Measurements from ENCODE around the gene SERPINB2. TPM values are rescaled to one million over a fixed set of nuclear protein-coding genes. Genes with fewer than 3 reads are reported as not detected.

The SERPINB2 gene
- polyA plus RNA-seq, 1 donor (not counting 4 experiments of a cell fraction or from before 2014, with no cell fraction given) = 733 TPM

DNA sequence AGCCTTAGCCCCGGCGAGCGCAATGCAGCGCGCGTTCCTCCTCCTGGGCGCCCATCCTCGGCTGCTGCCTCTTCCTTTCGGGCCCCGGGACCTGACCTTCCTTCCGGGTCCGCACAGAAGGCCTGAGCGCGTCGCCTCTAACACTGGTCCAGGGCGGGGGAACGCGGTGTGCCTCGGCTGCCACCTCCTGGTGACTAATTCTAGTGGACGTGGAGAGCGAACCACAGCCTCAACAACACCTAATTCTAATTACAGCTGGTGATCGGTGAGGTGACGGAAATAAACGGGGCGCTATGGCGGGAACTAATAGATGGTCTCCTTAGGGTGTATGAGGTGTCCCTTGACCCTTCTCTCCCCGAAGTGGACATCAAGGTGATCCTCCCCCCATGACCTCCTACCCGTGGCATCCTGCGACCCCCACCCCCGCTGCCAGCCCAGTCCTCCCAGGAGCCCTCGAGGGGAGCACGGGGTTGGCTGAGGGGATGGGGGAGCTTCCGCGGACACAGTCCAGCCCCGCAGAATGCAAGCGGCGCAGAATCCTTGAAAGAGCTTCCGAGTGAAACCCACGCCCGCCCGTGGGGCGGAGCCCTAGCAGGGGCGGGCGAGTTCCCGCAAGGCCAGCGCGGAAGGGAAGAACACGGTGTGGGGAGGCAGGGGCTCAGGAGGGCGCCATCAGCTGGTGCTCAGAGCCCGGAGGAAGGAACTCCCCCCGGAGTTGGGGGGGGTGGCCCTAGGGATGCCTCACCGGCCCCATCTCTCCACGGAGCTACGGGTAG lies 48.8 kb downstream of the SERPINB2 start:
- dilution Hi-C loops (cut with MboI; ENCODE audit: extremely low pct_ligation_motif_present, low sequenced_read_pairs) = no loop called here
- no peaks in the 10 kb centered on the region for H3K27me3 ChIP-seq (ENCODE audit: control insufficient read depth, extremely low read depth, insufficient read depth, low read length)
- no peak for TF ChIP-seq EZH2 (IDR thresholded peaks at IDR 0.05; ENCODE audit: low read length)
- TF ChIP-seq, protein P1, sequence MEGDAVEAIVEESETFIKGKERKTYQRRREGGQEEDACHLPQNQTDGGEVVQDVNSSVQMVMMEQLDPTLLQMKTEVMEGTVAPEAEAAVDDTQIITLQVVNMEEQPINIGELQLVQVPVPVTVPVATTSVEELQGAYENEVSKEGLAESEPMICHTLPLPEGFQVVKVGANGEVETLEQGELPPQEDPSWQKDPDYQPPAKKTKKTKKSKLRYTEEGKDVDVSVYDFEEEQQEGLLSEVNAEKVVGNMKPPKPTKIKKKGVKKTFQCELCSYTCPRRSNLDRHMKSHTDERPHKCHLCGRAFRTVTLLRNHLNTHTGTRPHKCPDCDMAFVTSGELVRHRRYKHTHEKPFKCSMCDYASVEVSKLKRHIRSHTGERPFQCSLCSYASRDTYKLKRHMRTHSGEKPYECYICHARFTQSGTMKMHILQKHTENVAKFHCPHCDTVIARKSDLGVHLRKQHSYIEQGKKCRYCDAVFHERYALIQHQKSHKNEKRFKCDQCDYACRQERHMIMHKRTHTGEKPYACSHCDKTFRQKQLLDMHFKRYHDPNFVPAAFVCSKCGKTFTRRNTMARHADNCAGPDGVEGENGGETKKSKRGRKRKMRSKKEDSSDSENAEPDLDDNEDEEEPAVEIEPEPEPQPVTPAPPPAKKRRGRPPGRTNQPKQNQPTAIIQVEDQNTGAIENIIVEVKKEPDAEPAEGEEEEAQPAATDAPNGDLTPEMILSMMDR (optimal IDR thresholded peaks at IDR 0.05 in 1 of 3, IDR thresholded peaks at IDR 0.05 in 1 of 3, conservative IDR thresholded peaks at IDR 0.05 in 1 of 3; ENCODE audit: extremely low read depth in 1 of 3, insufficient read depth in 2 of 3, low read length in 3 of 3) = peak; percentile 70 to 95 (median 85)
- H2AFZ ChIP-seq (ENCODE audit: control insufficient read depth, low read length) = peak overlapping the region; percentile 98
- H3K4me2 ChIP-seq (ENCODE audit: control insufficient read depth, extremely low read depth, insufficient read depth, low read depth, low read length) = peak overlapping the region; percentile 95
- H3K9me1 ChIP-seq (ENCODE audit: control insufficient read depth, extremely low read depth, insufficient read depth, low read length) = no peaks in the 10 kb centered on the region
- peak overlapping the region; percentile 58 to 77 (median 74) for H3K4me3 ChIP-seq (ENCODE audit: control insufficient read depth in 2 of 3, extremely low read depth in 1 of 3, insufficient read depth in 2 of 3, low read depth in 1 of 3, low read length in 3 of 3)
- peak overlapping the region; percentile 69 for H3K9ac ChIP-seq (ENCODE audit: control insufficient read depth, extremely low read depth, insufficient read depth, low read length)
- H3K27ac ChIP-seq (ENCODE audit: control insufficient read depth, insufficient read depth, low read length) = no peak overlapping the region
- DNase-seq (ENCODE audit: low read depth, low spot score) (peak; percentile 15), FAIRE-seq (peak; percentile 82)
- H3K4me1 ChIP-seq (ENCODE audit: control insufficient read depth, extremely low read depth, insufficient read depth, low read length) = peaks cover 8% of the 10 kb centered on the region
- H4K20me1 ChIP-seq (ENCODE audit: control insufficient read depth, extremely low read depth, insufficient read depth, low read length) = no peaks in the 10 kb centered on the region
- H3K9me3 ChIP-seq (ENCODE audit: control insufficient read depth, low read depth, low read length) = no peaks in the 10 kb centered on the region
- no peaks in the 10 kb centered on the region for H3K36me3 ChIP-seq (ENCODE audit: control insufficient read depth in 2 of 2, extremely low read depth in 1 of 2, insufficient read depth in 2 of 2, low read length in 2 of 2)
- no peaks in the 10 kb centered on the region for H3K79me2 ChIP-seq (ENCODE audit: control insufficient read depth, insufficient read depth, low read length)

GRCh38 chr18:63936932-63937393 lies 49.5 kb downstream of the SERPINB2 start:
- H3K9ac ChIP-seq (ENCODE audit: control insufficient read depth, extremely low read depth, insufficient read depth, low read length) = peak overlapping the region; percentile 69
- TF ChIP-seq, protein P1 (optimal IDR thresholded peaks at IDR 0.05 in 1 of 3, IDR thresholded peaks at IDR 0.05 in 1 of 3, conservative IDR thresholded peaks at IDR 0.05 in 1 of 3; ENCODE audit: extremely low read depth in 1 of 3, insufficient read depth in 2 of 3, low read length in 3 of 3) = no peak
- TF ChIP-seq EZH2 (IDR thresholded peaks at IDR 0.05; ENCODE audit: low read length) = no peak
- H3K9me1 ChIP-seq (ENCODE audit: control insufficient read depth, extremely low read depth, insufficient read depth, low read length) = no peaks in the 10 kb centered on the region
- H3K36me3 ChIP-seq (ENCODE audit: control insufficient read depth in 2 of 2, extremely low read depth in 1 of 2, insufficient read depth in 2 of 2, low read length in 2 of 2) = no peaks in the 10 kb centered on the region
- H3K4me1 ChIP-seq (ENCODE audit: control insufficient read depth, extremely low read depth, insufficient read depth, low read length) = peaks cover 8% of the 10 kb centered on the region
- peak; percentile 53 for FAIRE-seq
- no peak for DNase-seq (ENCODE audit: low read depth, low spot score)
- H3K79me2 ChIP-seq (ENCODE audit: control insufficient read depth, insufficient read depth, low read length) = no peaks in the 10 kb centered on the region
- peak overlapping the region; percentile 58 to 77 (median 74) for H3K4me3 ChIP-seq (ENCODE audit: control insufficient read depth in 2 of 3, extremely low read depth in 1 of 3, insufficient read depth in 2 of 3, low read depth in 1 of 3, low read length in 3 of 3)
- no peak overlapping the region for H3K27ac ChIP-seq (ENCODE audit: control insufficient read depth, insufficient read depth, low read length)
- H3K27me3 ChIP-seq (ENCODE audit: control insufficient read depth, extremely low read depth, insufficient read depth, low read length) = no peaks in the 10 kb centered on the region
- no peaks in the 10 kb centered on the region for H3K9me3 ChIP-seq (ENCODE audit: control insufficient read depth, low read depth, low read length)
- dilution Hi-C loops (cut with MboI; ENCODE audit: extremely low pct_ligation_motif_present, low sequenced_read_pairs) = no loop called here
- no peaks in the 10 kb centered on the region for H4K20me1 ChIP-seq (ENCODE audit: control insufficient read depth, extremely low read depth, insufficient read depth, low read length)
- peak overlapping the region; percentile 98 for H2AFZ ChIP-seq (ENCODE audit: control insufficient read depth, low read length)
- peak overlapping the region; percentile 95 for H3K4me2 ChIP-seq (ENCODE audit: control insufficient read depth, extremely low read depth, insufficient read depth, low read depth, low read length)
